ENCODE data around the gene MAGOH. TPM values are rescaled to one million over a fixed set of nuclear protein-coding genes. Genes with fewer than 3 reads are reported as not detected.
"Not testable (repeated sequence)": the region's sequence is repeated elsewhere in the genome, so short reads cannot be mapped to it uniquely, and the experiment has no call there.

The MAGOH gene
- polyA plus RNA-seq: 100 to 1,000 TPM in 1 of 4 donors, 10 to 100 TPM in 3; 70.3 to 116 (median 85.2) TPM
- long read RNA-seq, donor 1: 0 reads
- long read RNA-seq, donor 2, transcript MAGOH-202 (5 exons, 756 nt): major isoform, 15 of 19 reads
- long read RNA-seq, donor 2, partial matches to known transcripts: 0 of 19 reads
- long read RNA-seq, donor 2, other reads (novel, unspliced or antisense): 0 of 19 reads
- long read RNA-seq, donor 3, transcript MAGOH-202 (5 exons, 756 nt): major isoform, 25 of 32 reads
- long read RNA-seq, donor 3, transcript MAGOH-201 (4 exons, 500 nt): minor isoform, 5 of 32 reads
- long read RNA-seq, donor 3, partial matches to known transcripts: 0 of 32 reads
- long read RNA-seq, donor 3, other reads (novel, unspliced or antisense): 0 of 32 reads
- long read RNA-seq, donor 4: 0 reads
- long read RNA-seq, donor 5, partial matches to known transcripts: 0 of 6 reads
- long read RNA-seq, donor 5, other reads (novel, unspliced or antisense): 0 of 6 reads
- long read RNA-seq, donor 6, transcript MAGOH-202 (5 exons, 756 nt): major isoform, 20 of 23 reads
- long read RNA-seq, donor 6, partial matches to known transcripts: 0 of 23 reads
- long read RNA-seq, donor 6, other reads (novel, unspliced or antisense): 0 of 23 reads
- long read RNA-seq, donor 7: 0 reads
- long read RNA-seq, donor 8, transcript MAGOH-202 (5 exons, 756 nt): major isoform, 5 of 5 reads
- long read RNA-seq, donor 8, partial matches to known transcripts: 0 of 5 reads
- long read RNA-seq, donor 8, other reads (novel, unspliced or antisense): 0 of 5 reads
- long read RNA-seq, donor 9, transcript MAGOH-202 (5 exons, 756 nt): major isoform, 5 of 6 reads
- long read RNA-seq, donor 9, partial matches to known transcripts: 0 of 6 reads
- long read RNA-seq, donor 9, other reads (novel, unspliced or antisense): 0 of 6 reads
- long read RNA-seq, donor 10, transcript MAGOH-201 (4 exons, 500 nt): minor isoform, 12 of 50 reads
- long read RNA-seq, donor 10, transcript MAGOH-202 (5 exons, 756 nt): major isoform, 29 of 50 reads
- long read RNA-seq, donor 10, partial matches to known transcripts: 5 of 50 reads
- long read RNA-seq, donor 10, other reads (novel, unspliced or antisense): 0 of 50 reads

- Histone ChIP-seq H3K4me3 (ENCODE audit: low read depth in 1 of 3, low read length in 3 of 3) (peak within 1 kb of the TSS; percentile 70 to 98 (median 94)), H3K9me3 (ENCODE audit: control insufficient read depth in 2 of 2, insufficient read depth in 1 of 2, low read depth in 1 of 2, low read length in 1 of 2) (no peaks in the 10 kb centered on the region), H3K27ac (ENCODE audit: low read depth in 1 of 3, low read length in 2 of 3) (peak within 1 kb of the TSS; percentile 71 to 78 (median 73)), H3K4me1 (ENCODE audit: control insufficient read depth in 3 of 3, insufficient read depth in 2 of 3, low read depth in 1 of 3, low read length in 2 of 3) (peaks cover 3 to 19% (median 9%) of the 10 kb centered on the region in 3 donors), H3K36me3 (ENCODE audit: control insufficient read depth in 3 of 3, insufficient read depth in 2 of 3, low read depth in 1 of 3, low read length in 3 of 3) (peaks cover 6 to 12% (median 11%) of the 10 kb centered on the region in 3 donors), H3K27me3 (ENCODE audit: control insufficient read depth in 3 of 3, insufficient read depth in 3 of 3, low read length in 3 of 3) (no peaks in the 10 kb centered on the region)
- no peak for FAIRE-seq
- WGBS, 3 donors: 4 to 6% (median 6%) methylated on average over 64 of the region's 64 CpGs
- DNase-seq: peak; percentile 97 to 99
Measured at GRCh38 chr1:53238197-53239155, at the start of gene MAGOH. Gene MAGOH, minus strand, starts transcription at chr1:53238518. Its CDS starts 70 bp downstream, at chr1:53238448.

- Histone ChIP-seq H3K27ac (ENCODE audit: low read depth in 1 of 3, low read length in 2 of 3) (no peak overlapping the region), H3K9me3 (ENCODE audit: control insufficient read depth in 2 of 2, insufficient read depth in 1 of 2, low read depth in 1 of 2, low read length in 1 of 2) (no peaks in the 10 kb centered on the region), H3K4me3 (ENCODE audit: low read depth in 1 of 3, low read length in 3 of 3) (no peak overlapping the region), H3K27me3 (ENCODE audit: control insufficient read depth in 3 of 3, insufficient read depth in 3 of 3, low read length in 3 of 3) (no peaks in the 10 kb centered on the region), H3K36me3 (ENCODE audit: control insufficient read depth in 3 of 3, insufficient read depth in 2 of 3, low read depth in 1 of 3, low read length in 3 of 3) (peaks cover 0 to 5% (median 2%) of the 10 kb centered on the region in 3 donors), H3K4me1 (ENCODE audit: control insufficient read depth in 3 of 3, insufficient read depth in 2 of 3, low read depth in 1 of 3, low read length in 2 of 3) (no peaks in the 10 kb centered on the region)
- no peak for FAIRE-seq
- no peak for DNase-seq
- 77 to 86% (median 80%) methylated on average over 4 of the region's 4 CpGs for WGBS, 3 donors
Measured at GRCh38 chr1:53286955-53287354, 48.6 kb upstream of the MAGOH start.

- H3K4me3 ChIP-seq (ENCODE audit: low read depth in 1 of 3, low read length in 3 of 3): no peak overlapping the region
- H3K4me1 ChIP-seq (ENCODE audit: control insufficient read depth in 3 of 3, insufficient read depth in 2 of 3, low read depth in 1 of 3, low read length in 2 of 3): no peaks in the 10 kb centered on the region
- no peaks in the 10 kb centered on the region for H3K9me3 ChIP-seq (ENCODE audit: control insufficient read depth in 2 of 2, insufficient read depth in 1 of 2, low read depth in 1 of 2, low read length in 1 of 2)
- H3K36me3 ChIP-seq (ENCODE audit: control insufficient read depth in 3 of 3, insufficient read depth in 2 of 3, low read depth in 1 of 3, low read length in 3 of 3): peaks cover 0 to 5% (median 2%) of the 10 kb centered on the region in 3 donors
- DNase-seq (no peak), FAIRE-seq (no peak)
- no peaks in the 10 kb centered on the region for H3K27me3 ChIP-seq (ENCODE audit: control insufficient read depth in 3 of 3, insufficient read depth in 3 of 3, low read length in 3 of 3)
- 79 to 81% (median 80%) methylated on average over 8 of the region's 8 CpGs for WGBS, 3 donors
- no peak overlapping the region for H3K27ac ChIP-seq (ENCODE audit: low read depth in 1 of 3, low read length in 2 of 3)
Measured at GRCh38 chr1:53285969-53286760, 47.8 kb upstream of the MAGOH start.

GRCh38 chr1:53285546-53285945 is 47.2 kb upstream of the MAGOH start:
- Histone ChIP-seq H3K27me3 (ENCODE audit: control insufficient read depth in 3 of 3, insufficient read depth in 3 of 3, low read length in 3 of 3) (no peaks in the 10 kb centered on the region), H3K36me3 (ENCODE audit: control insufficient read depth in 3 of 3, insufficient read depth in 2 of 3, low read depth in 1 of 3, low read length in 3 of 3) (peaks cover 0 to 5% (median 2%) of the 10 kb centered on the region in 3 donors), H3K4me1 (ENCODE audit: control insufficient read depth in 3 of 3, insufficient read depth in 2 of 3, low read depth in 1 of 3, low read length in 2 of 3) (no peaks in the 10 kb centered on the region), H3K4me3 (ENCODE audit: low read depth in 1 of 3, low read length in 3 of 3) (no peak overlapping the region), H3K27ac (ENCODE audit: low read depth in 1 of 3, low read length in 2 of 3) (no peak overlapping the region), H3K9me3 (ENCODE audit: control insufficient read depth in 2 of 2, insufficient read depth in 1 of 2, low read depth in 1 of 2, low read length in 1 of 2) (no peaks in the 10 kb centered on the region)
- 82 to 90% (median 85%) methylated on average over 5 of the region's 5 CpGs for WGBS, 3 donors
- FAIRE-seq (no peak), DNase-seq (no peak)

- no peak for FAIRE-seq
- H3K4me3 ChIP-seq (ENCODE audit: low read depth in 1 of 3, low read length in 3 of 3): no peak overlapping the region
- no peaks in the 10 kb centered on the region for H3K27me3 ChIP-seq (ENCODE audit: control insufficient read depth in 3 of 3, insufficient read depth in 3 of 3, low read length in 3 of 3)
- DNase-seq: no peak
- H3K9me3 ChIP-seq (ENCODE audit: control insufficient read depth in 2 of 2, insufficient read depth in 1 of 2, low read depth in 1 of 2, low read length in 1 of 2): no peaks in the 10 kb centered on the region
- no peaks in the 10 kb centered on the region for H3K4me1 ChIP-seq (ENCODE audit: control insufficient read depth in 3 of 3, insufficient read depth in 2 of 3, low read depth in 1 of 3, low read length in 2 of 3)
- H3K36me3 ChIP-seq (ENCODE audit: control insufficient read depth in 3 of 3, insufficient read depth in 2 of 3, low read depth in 1 of 3, low read length in 3 of 3): peaks cover 0 to 5% (median 2%) of the 10 kb centered on the region in 3 donors
- H3K27ac ChIP-seq (ENCODE audit: low read depth in 1 of 3, low read length in 2 of 3): no peak overlapping the region
- 98 to 99% (median 98%) methylated on average over 8 of the region's 8 CpGs for WGBS, 3 donors
Measured at GRCh38 chr1:53284224-53285020, 46.1 kb upstream of the MAGOH start.

GRCh38 chr1:53283156-53283555 is 44.8 kb upstream of the MAGOH start:
- not testable (repeated sequence) for H3K4me1 ChIP-seq (ENCODE audit: control insufficient read depth in 3 of 3, insufficient read depth in 2 of 3, low read depth in 1 of 3, low read length in 2 of 3); H3K9me3 ChIP-seq (ENCODE audit: control insufficient read depth in 2 of 2, insufficient read depth in 1 of 2, low read depth in 1 of 2, low read length in 1 of 2); H3K27me3 ChIP-seq (ENCODE audit: control insufficient read depth in 3 of 3, insufficient read depth in 3 of 3, low read length in 3 of 3); FAIRE-seq; H3K36me3 ChIP-seq (ENCODE audit: control insufficient read depth in 3 of 3, insufficient read depth in 2 of 3, low read depth in 1 of 3, low read length in 3 of 3); H3K27ac ChIP-seq (ENCODE audit: low read depth in 1 of 3, low read length in 2 of 3); DNase-seq; H3K4me3 ChIP-seq (ENCODE audit: low read depth in 1 of 3, low read length in 3 of 3)
- 93 to 98% (median 98%) methylated on average over 11 to 12 of the region's 12 CpGs for WGBS, 3 donors

- no peaks in the 10 kb centered on the region for H3K4me1 ChIP-seq (ENCODE audit: control insufficient read depth in 3 of 3, insufficient read depth in 2 of 3, low read depth in 1 of 3, low read length in 2 of 3)
- H3K27ac ChIP-seq (ENCODE audit: low read depth in 1 of 3, low read length in 2 of 3): no peak overlapping the region
- 89 to 90% (median 90%) methylated on average over 9 of the region's 9 CpGs for WGBS, 3 donors
- FAIRE-seq (no peak), DNase-seq (no peak)
- no peak overlapping the region for H3K4me3 ChIP-seq (ENCODE audit: low read depth in 1 of 3, low read length in 3 of 3)
- no peaks in the 10 kb centered on the region for H3K27me3 ChIP-seq (ENCODE audit: control insufficient read depth in 3 of 3, insufficient read depth in 3 of 3, low read length in 3 of 3)
- peaks cover 0 to 2% (median 0%) of the 10 kb centered on the region in 3 donors for H3K36me3 ChIP-seq (ENCODE audit: control insufficient read depth in 3 of 3, insufficient read depth in 2 of 3, low read depth in 1 of 3, low read length in 3 of 3)
- no peaks in the 10 kb centered on the region for H3K9me3 ChIP-seq (ENCODE audit: control insufficient read depth in 2 of 2, insufficient read depth in 1 of 2, low read depth in 1 of 2, low read length in 1 of 2)
Measured at GRCh38 chr1:53281133-53281532, 42.8 kb upstream of the MAGOH start.

Data from small intestine (tissue), 16 donors.